SK-N-MC (cell line): ENCODE results near the gene VPS8.

Experiments
- DNase-seq: peaks from one replicate; pipeline ENCODE4 v3.0.0-alpha.2; 2011; ENCODE audit warnings: low read depth, low spot score
- H3K27ac ChIP-seq: fragments of 200-600 bp; sonication (generic); 2 replicates; pipeline ENCODE4 v1.5.1; 2016; ENCODE audit warnings: mixed run types
- H3K36me3 ChIP-seq: fragments of 200-600 bp; sonication (generic); 2 replicates; pipeline ENCODE4 v1.6.1; 2017; ENCODE audit warnings: antibody characterized with exemption, low read length, mixed read lengths; ENCODE audit not compliant: insufficient read depth
- H3K4me3 ChIP-seq: fragments of 200-600 bp; sonication (generic); 2 replicates; pipeline ENCODE4 v1.5.1; 2016
- H3K9ac ChIP-seq: fragments of 200-600 bp; sonication (generic); 2 replicates; pipeline ENCODE4 v1.8.0; 2017; ENCODE audit warnings: mixed run types, mixed read lengths; ENCODE audit not compliant: insufficient read length
- H3K9me3 ChIP-seq: fragments of 200-600 bp; sonication (generic); 2 replicates; pipeline ENCODE4 v1.6.1; 2017; ENCODE audit warnings: low read depth, mild to moderate bottlenecking, antibody characterized with exemption, low read length, moderate library complexity, mixed read lengths
- EZH2 ChIP-seq: fragments of 200-600 bp; sonication (generic); IDR thresholded peaks from one replicate; pipeline ENCODE4 v1.6.1; 2017; ENCODE audit warnings: antibody characterized with exemption
- FOXP2 ChIP-seq: optimal IDR thresholded peaks from 2 replicates; pipeline ENCODE3; 2011; ENCODE audit warnings: mild to moderate bottlenecking, moderate library complexity; ENCODE audit not compliant: insufficient read depth; ENCODE audit errors: extremely low read length, control extremely low read depth
- POLR2AphosphoS5 ChIP-seq: IDR thresholded peaks from 2 replicates; pipeline ENCODE4 v1.6.1; 2012; ENCODE audit warnings: mild to moderate bottlenecking, low read depth, low read length, borderline replicate concordance

The VPS8 gene

GRCh38 chr3:185041540-185041939 is 229.6 kb downstream of the VPS8 start:
- Histone ChIP-seq H3K27ac (no peak overlapping the region), H3K9ac (no peak overlapping the region), H3K4me3 (no peak overlapping the region), H3K9me3 (no peaks in the 10 kb centered on the region), H3K36me3 (no peaks in the 10 kb centered on the region)
- TF ChIP-seq EZH2: no peak
- TF ChIP-seq POLR2AphosphoS5: no peak
- TF ChIP-seq FOXP2: no peak
- no peak for DNase-seq

- DNase-seq: no peak
- Histone ChIP-seq H3K27ac (no peak overlapping the region), H3K4me3 (no peak overlapping the region), H3K36me3 (no peaks in the 10 kb centered on the region), H3K9me3 (no peaks in the 10 kb centered on the region), H3K9ac (no peak overlapping the region)
- no peak for TF ChIP-seq FOXP2
- TF ChIP-seq POLR2AphosphoS5: no peak
- TF ChIP-seq EZH2: no peak
These were observed 230.5 kb downstream of the VPS8 start for GRCh38 chr3:185042312-185043050.

- Histone ChIP-seq H3K9me3 (no peaks in the 10 kb centered on the region), H3K36me3 (peaks cover 16% of the 10 kb centered on the region; the same call in 1 of the 2 replicates), H3K4me3 (no peak overlapping the region), H3K27ac (no peak overlapping the region), H3K9ac (no peak overlapping the region)
- TF ChIP-seq EZH2 (no peak), FOXP2 (no peak), POLR2AphosphoS5 (no peak)
- DNase-seq: no peak
These were observed 234.2 kb downstream of the VPS8 start for GRCh38 chr3:185046164-185046515.

GRCh38 chr3:185046603-185047002 is 234.6 kb downstream of the VPS8 start:
- no peak for TF ChIP-seq EZH2
- TF ChIP-seq POLR2AphosphoS5: no peak
- TF ChIP-seq FOXP2: no peak
- no peak overlapping the region for H3K9ac ChIP-seq

DNA sequence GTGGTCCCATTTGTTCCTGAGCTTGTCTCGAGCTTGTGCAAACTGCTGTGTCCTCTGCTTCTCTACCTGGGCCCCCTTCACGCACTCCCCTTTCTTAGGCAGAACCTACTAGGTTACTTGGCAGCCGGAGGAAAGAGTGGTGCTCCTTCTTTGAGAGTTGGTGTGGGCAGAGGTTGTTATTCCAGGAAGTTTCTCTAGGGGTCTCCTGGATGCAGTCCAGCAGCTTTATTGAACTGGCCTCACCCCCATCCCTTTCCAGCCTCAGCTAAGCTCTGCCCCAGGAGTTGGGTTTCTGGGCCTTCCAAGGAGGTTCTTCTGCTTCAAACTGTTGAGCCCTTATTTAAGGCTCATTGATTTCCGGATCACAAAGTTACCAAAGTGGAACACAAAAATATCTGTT is 237.7 kb downstream of the VPS8 start:
- TF ChIP-seq POLR2AphosphoS5: no peak
- TF ChIP-seq EZH2: no peak
- TF ChIP-seq FOXP2: no peak
- no peak overlapping the region for H3K9ac ChIP-seq
- no peak overlapping the region for H3K4me3 ChIP-seq
- DNase-seq: no peak
- H3K9me3 ChIP-seq: no peaks in the 10 kb centered on the region
- peaks cover 43% of the 10 kb centered on the region for H3K36me3 ChIP-seq
- H3K27ac ChIP-seq: no peak overlapping the region

More at GRCh38 chr3:185046603-185047002, 234.6 kb downstream of the VPS8 start:
- DNase-seq: no peak
- peaks cover 18% of the 10 kb centered on the region; the same call in 1 of the 2 replicates for H3K36me3 ChIP-seq
- H3K4me3 ChIP-seq: no peak overlapping the region
- no peak overlapping the region for H3K27ac ChIP-seq
- no peaks in the 10 kb centered on the region for H3K9me3 ChIP-seq

DNA sequence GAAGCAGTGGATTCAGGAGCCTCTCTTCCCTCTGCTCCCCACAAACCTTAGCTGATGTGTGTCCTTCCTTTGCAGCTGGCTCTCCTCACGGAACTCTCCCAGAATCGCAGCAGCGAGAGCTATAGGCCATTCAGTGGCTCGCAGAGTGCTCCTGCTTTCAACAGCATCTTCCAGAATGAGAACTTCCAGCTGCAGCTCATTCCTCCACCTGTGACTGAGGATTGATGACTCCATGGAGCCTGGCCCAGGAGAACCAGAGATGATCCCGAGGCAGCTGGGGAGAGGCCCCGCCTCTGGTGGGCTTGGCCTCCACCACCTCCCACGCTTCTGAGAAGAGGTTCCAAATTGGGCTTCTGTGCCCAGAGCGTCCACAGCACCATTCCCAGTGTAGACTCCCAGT is 239.8 kb downstream of the VPS8 start:
- no peaks in the 10 kb centered on the region for H3K9me3 ChIP-seq
- no peak overlapping the region for H3K9ac ChIP-seq
- no peak overlapping the region for H3K4me3 ChIP-seq
- no peak for TF ChIP-seq FOXP2
- TF ChIP-seq EZH2: no peak
- no peak for TF ChIP-seq POLR2AphosphoS5
- peaks cover 52% of the 10 kb centered on the region for H3K36me3 ChIP-seq
- no peak overlapping the region for H3K27ac ChIP-seq
- DNase-seq: no peak

- H3K27ac ChIP-seq: no peak overlapping the region
- no peak overlapping the region for H3K9ac ChIP-seq
- TF ChIP-seq FOXP2: no peak
- H3K4me3 ChIP-seq: no peak overlapping the region
- H3K9me3 ChIP-seq: 0 out of 2 replicates have a peak, but pooled peaks cover 4% of the 10 kb centered on the region
- peaks cover 52% of the 10 kb centered on the region for H3K36me3 ChIP-seq
- no peak for DNase-seq
These were observed 240.7 kb downstream of the VPS8 start for GRCh38 chr3:185052631-185053030.

- Histone ChIP-seq H3K4me3 (no peak overlapping the region), H3K9me3 (0 out of 2 replicates have a peak, but pooled peaks cover 6% of the 10 kb centered on the region), H3K9ac (no peak overlapping the region), H3K36me3 (peaks cover 31% of the 10 kb centered on the region), H3K27ac (no peak overlapping the region)
- no peak for DNase-seq
- TF ChIP-seq POLR2AphosphoS5: no peak
- no peak for TF ChIP-seq EZH2
- no peak for TF ChIP-seq FOXP2
These were observed 244.9 kb downstream of the VPS8 start for GRCh38 chr3:185056908-185057307.

- peaks cover 22% of the 10 kb centered on the region for H3K36me3 ChIP-seq
- no peak overlapping the region for H3K27ac ChIP-seq
- H3K9me3 ChIP-seq: 0 out of 2 replicates have a peak, but pooled peaks cover 6% of the 10 kb centered on the region
- H3K4me3 ChIP-seq: no peak overlapping the region
- DNase-seq: no peak
- no peak overlapping the region for H3K9ac ChIP-seq
- TF ChIP-seq EZH2 (no peak), POLR2AphosphoS5 (no peak), FOXP2 (no peak)
These were observed 245.9 kb downstream of the VPS8 start for GRCh38 chr3:185057829-185058228.
